ENCODE data around the gene DNAJA2. TPM values are rescaled to one million over a fixed set of nuclear protein-coding genes. Genes with fewer than 3 reads are reported as not detected.

Gene DNAJA2
- total and polyA plus RNA-seq, 9 of the 15 experiments (the other 6 are each of a cell fraction or from before 2014, with no cell fraction given), result 24.1 to 75.9 (median 50.7) TPM

GRCh38 chr16:46973207-46973995 lies at the start of gene DNAJA2 (continued):
- TF ChIP-seq FOXM1 (IDR thresholded peaks at IDR 0.05; ENCODE audit: low read depth) (no peak), FOXM1 (CRISPR knock-in tag; IDR thresholded peaks at IDR 0.05; ENCODE audit: low read depth) (no peak), HSF4 (CRISPR knock-in tag; IDR thresholded peaks at IDR 0.05; ENCODE audit: borderline replicate concordance) (no peak), KLF13 (tag; IDR thresholded peaks at IDR 0.05; ENCODE audit: borderline replicate concordance, low read depth) (no peak), DPF2 (IDR thresholded peaks at IDR 0.05) (no peak), TAF7 (tag; IDR thresholded peaks at IDR 0.05) (no peak), SMC3 (conservative IDR thresholded peaks at IDR 0.05; ENCODE audit: insufficient read depth, low read depth, low read length) (no peak), ZNF146 (CRISPR knock-in tag; IDR thresholded peaks at IDR 0.05; ENCODE audit: unreplicated experiment) (no peak), RBM15 (IDR thresholded peaks at IDR 0.05; ENCODE audit: insufficient read depth, low read length) (no peak), ZNF785 (CRISPR knock-in tag; IDR thresholded peaks at IDR 0.05) (no peak), KLF1 (tag; IDR thresholded peaks at IDR 0.05) (no peak), NR1H2 (CRISPR knock-in tag; IDR thresholded peaks at IDR 0.05) (no peak), NUFIP1 (IDR thresholded peaks at IDR 0.05; ENCODE audit: partially characterized antibody) (no peak), PHF8 (IDR thresholded peaks at IDR 0.05; ENCODE audit: borderline replicate concordance, low read length) (peak; percentile 91), IFI16 (CRISPR knock-in tag; IDR thresholded peaks at IDR 0.05) (no peak), C11orf30 (IDR thresholded peaks at IDR 0.05; ENCODE audit: low read depth) (no peak), ZNF707 (CRISPR knock-in tag; conservative IDR thresholded peaks at IDR 0.05) (no peak), HMG20A (CRISPR knock-in tag; conservative IDR thresholded peaks at IDR 0.05) (no peak), MEF2D (tag; conservative IDR thresholded peaks at IDR 0.05; ENCODE audit: low read depth) (no peak), HDGF (IDR thresholded peaks at IDR 0.05) (no peak), POLR2AphosphoS2 (IDR thresholded peaks at IDR 0.05; ENCODE audit: low read length) (no peak; the same call in 1 of the 2 replicates), MXD1 (CRISPR knock-in tag; IDR thresholded peaks at IDR 0.05; ENCODE audit: borderline replicate concordance, poor library complexity, severe bottlenecking) (no peak)
- TF ChIP-seq, protein P1, sequence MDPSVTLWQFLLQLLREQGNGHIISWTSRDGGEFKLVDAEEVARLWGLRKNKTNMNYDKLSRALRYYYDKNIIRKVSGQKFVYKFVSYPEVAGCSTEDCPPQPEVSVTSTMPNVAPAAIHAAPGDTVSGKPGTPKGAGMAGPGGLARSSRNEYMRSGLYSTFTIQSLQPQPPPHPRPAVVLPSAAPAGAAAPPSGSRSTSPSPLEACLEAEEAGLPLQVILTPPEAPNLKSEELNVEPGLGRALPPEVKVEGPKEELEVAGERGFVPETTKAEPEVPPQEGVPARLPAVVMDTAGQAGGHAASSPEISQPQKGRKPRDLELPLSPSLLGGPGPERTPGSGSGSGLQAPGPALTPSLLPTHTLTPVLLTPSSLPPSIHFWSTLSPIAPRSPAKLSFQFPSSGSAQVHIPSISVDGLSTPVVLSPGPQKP (CRISPR knock-in tag; IDR thresholded peaks at IDR 0.05), result no peak
- TF ChIP-seq, protein P2, sequence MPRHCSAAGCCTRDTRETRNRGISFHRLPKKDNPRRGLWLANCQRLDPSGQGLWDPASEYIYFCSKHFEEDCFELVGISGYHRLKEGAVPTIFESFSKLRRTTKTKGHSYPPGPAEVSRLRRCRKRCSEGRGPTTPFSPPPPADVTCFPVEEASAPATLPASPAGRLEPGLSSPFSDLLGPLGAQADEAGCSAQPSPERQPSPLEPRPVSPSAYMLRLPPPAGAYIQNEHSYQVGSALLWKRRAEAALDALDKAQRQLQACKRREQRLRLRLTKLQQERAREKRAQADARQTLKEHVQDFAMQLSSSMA (CRISPR knock-in tag; IDR thresholded peaks at IDR 0.05), result no peak
- TF ChIP-seq, protein P3, sequence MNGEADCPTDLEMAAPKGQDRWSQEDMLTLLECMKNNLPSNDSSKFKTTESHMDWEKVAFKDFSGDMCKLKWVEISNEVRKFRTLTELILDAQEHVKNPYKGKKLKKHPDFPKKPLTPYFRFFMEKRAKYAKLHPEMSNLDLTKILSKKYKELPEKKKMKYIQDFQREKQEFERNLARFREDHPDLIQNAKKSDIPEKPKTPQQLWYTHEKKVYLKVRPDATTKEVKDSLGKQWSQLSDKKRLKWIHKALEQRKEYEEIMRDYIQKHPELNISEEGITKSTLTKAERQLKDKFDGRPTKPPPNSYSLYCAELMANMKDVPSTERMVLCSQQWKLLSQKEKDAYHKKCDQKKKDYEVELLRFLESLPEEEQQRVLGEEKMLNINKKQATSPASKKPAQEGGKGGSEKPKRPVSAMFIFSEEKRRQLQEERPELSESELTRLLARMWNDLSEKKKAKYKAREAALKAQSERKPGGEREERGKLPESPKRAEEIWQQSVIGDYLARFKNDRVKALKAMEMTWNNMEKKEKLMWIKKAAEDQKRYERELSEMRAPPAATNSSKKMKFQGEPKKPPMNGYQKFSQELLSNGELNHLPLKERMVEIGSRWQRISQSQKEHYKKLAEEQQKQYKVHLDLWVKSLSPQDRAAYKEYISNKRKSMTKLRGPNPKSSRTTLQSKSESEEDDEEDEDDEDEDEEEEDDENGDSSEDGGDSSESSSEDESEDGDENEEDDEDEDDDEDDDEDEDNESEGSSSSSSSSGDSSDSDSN (IDR thresholded peaks at IDR 0.05; ENCODE audit: borderline replicate concordance in 1 of 2, low read depth in 2 of 2, low read length in 2 of 2), result peak in 1 of 2 experiments; percentile 74; a peak in 2 of 4 replicates
